Smooth muscle cell (in vitro differentiated cells): ENCODE data around the gene BTN2A1. TPM values are rescaled to one million over a fixed set of nuclear protein-coding genes. Genes with fewer than 3 reads are reported as not detected.

Experiments
- DNase-seq: peaks from one replicate; lab custom pipeline; 2025; ENCODE audit not compliant: unreplicated experiment; lab: John Stamatoyannopoulos, UW
- H2AFZ ChIP-seq: fragments of 200-600 bp; sonication (generic); 2 replicates; pipeline ENCODE4 v1.6.0; 2016; ENCODE audit warnings: antibody characterized with exemption, low read depth, mild to moderate bottlenecking
- H3F3A ChIP-seq: fragments of 200-600 bp; sonication (generic); 2 replicates; pipeline ENCODE4 v1.6.0; 2017; ENCODE audit warnings: antibody characterized with exemption, low read depth
- H3K27ac ChIP-seq: fragments of 200-600 bp; sonication (generic); 2 replicates; pipeline ENCODE4 v1.5.1; 2016; ENCODE audit warnings: low read depth, mild to moderate bottlenecking
- H3K27me3 ChIP-seq: fragments of 200-600 bp; sonication (generic); 2 replicates; pipeline ENCODE4 v1.6.1; 2016; ENCODE audit warnings: low read depth, mild to moderate bottlenecking
- H3K36me3 ChIP-seq: fragments of 200-600 bp; sonication (generic); 2 replicates; pipeline ENCODE4 v1.5.1; 2016; ENCODE audit warnings: low read depth
- H3K4me1 ChIP-seq: fragments of 200-600 bp; sonication (generic); 2 replicates; pipeline ENCODE4 v1.5.1; 2016; ENCODE audit warnings: low read depth
- H3K4me2 ChIP-seq: fragments of 200-600 bp; sonication (generic); 2 replicates; pipeline ENCODE4 v1.6.0; 2016; ENCODE audit warnings: mild to moderate bottlenecking
- H3K4me3 ChIP-seq: fragments of 200-600 bp; sonication (generic); 2 replicates; pipeline ENCODE4 v1.5.1; 2016; ENCODE audit warnings: mild to moderate bottlenecking
- H3K79me2 ChIP-seq: fragments of 200-600 bp; sonication (generic); 2 replicates; pipeline ENCODE4 v1.6.0; 2016; ENCODE audit warnings: low read depth, mild to moderate bottlenecking
- H3K9ac ChIP-seq: fragments of 200-600 bp; sonication (generic); 2 replicates; pipeline ENCODE4 v1.6.0; 2016; ENCODE audit warnings: low read depth
- H3K9me3 ChIP-seq: fragments of 200-600 bp; sonication (generic); replicated peaks from 2 replicates; pipeline ENCODE4 v1.5.1; 2016; ENCODE audit warnings: low read depth
- H4K20me1 ChIP-seq: fragments of 200-600 bp; sonication (generic); 2 replicates; pipeline ENCODE4 v1.6.0; 2016; ENCODE audit warnings: low read depth
- CTCF ChIP-seq: fragments of 200-600 bp; sonication (generic); IDR thresholded peaks from 2 replicates; pipeline ENCODE4 v1.5.1; 2017; ENCODE audit warnings: borderline replicate concordance, mild to moderate bottlenecking, antibody characterized with exemption; ENCODE audit not compliant: insufficient read depth, poor library complexity, severe bottlenecking
- WGBS: methylation state at CpG from one replicate; pipeline ENCODE4 v1.1.7; 2016; ENCODE audit warnings: low lambda C conversion rate; 5-methylcytosine and 5-hydroxymethylcytosine counted together
- polyA plus RNA-seq: library from polyadenylated mRNA; unstranded; fragments of >200 nt; fragmentation: Nextera tagmentation; extraction: Ambion mirVana; gene quantifications from 2 replicates; pipeline ENCODE4 v1.2.1, GENCODE V29; 2016
- small RNA-seq: library from RNA; depleted of rRNA; stranded (forward); fragments of <200 nt; gene quantifications from one replicate; pipeline ENCODE3, GENCODE V24; 2014
- total RNA-seq: library from RNA; depleted of rRNA; stranded (reverse); fragments of >200 nt; gene quantifications from 2 replicates; pipeline ENCODE4 v1.2.3, GENCODE V29; 2014

BTN2A1 gene
- total and polyA plus RNA-seq, 2 experiments from 2014 or later: 36.3 to 40.5 TPM

- peaks cover 7% of the 10 kb centered on the region for H3F3A ChIP-seq
- no peaks in the 10 kb centered on the region for H3K9me3 ChIP-seq
- H3K4me2 ChIP-seq: no peak overlapping the region
- H3K79me2 ChIP-seq: no peaks in the 10 kb centered on the region
- no peaks in the 10 kb centered on the region for H4K20me1 ChIP-seq
- no peaks in the 10 kb centered on the region for H3K27me3 ChIP-seq
- no peaks in the 10 kb centered on the region for H3K36me3 ChIP-seq
- TF ChIP-seq CTCF: no peak
- H3K4me1 ChIP-seq: peaks cover 4% of the 10 kb centered on the region
- WGBS: 84% methylated on average over 9 of the region's 9 CpGs
- H3K27ac ChIP-seq: no peak overlapping the region
- H2AFZ ChIP-seq: no peak overlapping the region
- no peak overlapping the region for H3K9ac ChIP-seq
- DNase-seq: no peak
- H3K4me3 ChIP-seq: no peak overlapping the region
Observed at GRCh38 chr6:26516481-26517427, 59.0 kb downstream of the BTN2A1 start.

Small RNAs within 50 kb of the gene (small RNA-seq; reads per million reads assigned to genes)
- not detected for gene RNU6-502P

Other genes with a start within 250 kb of the BTN2A1 start
- 5.1 and 19.7 TPM in 2 replicates for gene BTN3A2, start 92.8 kb upstream of the BTN2A1 start, total RNA-seq
- gene BTN3A2, start 92.8 kb upstream of the BTN2A1 start, polyA plus RNA-seq: 7.6 and 13.3 TPM in 2 replicates
- gene BTN2A2, start 74.8 kb upstream of the BTN2A1 start, total RNA-seq: 11.1 and 12.1 TPM in 2 replicates
- 6.3 and 12.1 TPM in 2 replicates for gene BTN2A2, start 74.8 kb upstream of the BTN2A1 start, polyA plus RNA-seq
- 19.1 and 33.3 TPM in 2 replicates for gene BTN3A1, start 55.7 kb upstream of the BTN2A1 start, total RNA-seq
- 9.2 and 13.5 TPM in 2 replicates for gene BTN3A1, start 55.7 kb upstream of the BTN2A1 start, polyA plus RNA-seq
- gene BTN3A3, start 17.5 kb upstream of the BTN2A1 start, total RNA-seq: 1.8 and 3.5 TPM in 2 replicates
- 1.5 and 2.9 TPM in 2 replicates for gene BTN3A3, start 17.5 kb upstream of the BTN2A1 start, polyA plus RNA-seq
- 0.27 TPM in 1 of 2 replicates, not detected in the other for gene BTN1A1, start 42.3 kb downstream of the BTN2A1 start, total RNA-seq
- not detected in 2 replicates for gene BTN1A1, start 42.3 kb downstream of the BTN2A1 start, polyA plus RNA-seq
- gene HMGN4, start 80.4 kb downstream of the BTN2A1 start, total RNA-seq: 53.6 and 75.0 TPM in 2 replicates
- gene HMGN4, start 80.4 kb downstream of the BTN2A1 start, polyA plus RNA-seq: 38.2 and 39.4 TPM in 2 replicates
- 22.8 and 23.7 TPM in 2 replicates for gene ABT1, start 139.0 kb downstream of the BTN2A1 start, total RNA-seq
- gene ABT1, start 139.0 kb downstream of the BTN2A1 start, polyA plus RNA-seq: 34.9 and 40.2 TPM in 2 replicates
- 23.3 and 23.9 TPM in 2 replicates for gene ZNF322, start 201.8 kb downstream of the BTN2A1 start, total RNA-seq
- gene ZNF322, start 201.8 kb downstream of the BTN2A1 start, polyA plus RNA-seq: 13.7 and 16.7 TPM in 2 replicates